Keratinocyte (primary cell): Measurements from ENCODE around the gene IL11.

Experiments
- EZH2 ChIP-seq: IDR thresholded peaks from one replicate; pipeline ENCODE4 v1.6.1; 2012; ENCODE audit warnings: inconsistent platforms, mild to moderate bottlenecking, low read length, moderate library complexity
- TF ChIP-seq, protein P1 (sequence below), 3 experiments: IDR thresholded peaks in 1 of 3; conservative IDR thresholded peaks in 1 of 3; optimal IDR thresholded peaks in 1 of 3; 2 replicates in 2 of 3; 3 replicates in 1 of 3; pipeline versions ENCODE3 to v1.5.1; 2011; ENCODE audit warnings: low read length in 3 of 3, mild to moderate bottlenecking in 3 of 3, moderate library complexity in 2 of 3, control low read depth in 1 of 3, inconsistent platforms in 1 of 3; ENCODE audit not compliant: insufficient read depth in 2 of 3; ENCODE audit errors: extremely low read depth in 1 of 3

DNA sequence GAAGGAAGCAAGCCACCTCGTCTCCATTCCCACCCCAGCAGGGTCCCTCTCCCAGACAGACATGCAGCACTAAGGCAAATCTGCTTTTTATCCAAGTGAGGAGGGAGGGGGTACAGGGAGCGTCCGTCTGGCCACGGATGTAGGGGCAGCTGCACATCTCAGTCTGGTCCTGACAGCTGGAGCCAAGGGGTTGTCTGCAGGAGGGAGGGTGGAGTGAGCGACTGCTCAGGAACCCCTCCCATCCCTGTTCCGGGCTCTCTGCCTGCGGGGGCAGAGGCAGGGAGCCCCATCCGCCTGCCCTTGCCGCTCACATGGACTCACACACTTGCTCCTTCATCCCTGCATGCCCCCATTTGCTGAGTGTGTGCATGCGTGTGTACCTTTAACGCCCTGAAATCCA is 8.9 kb upstream of the IL11 start:
- TF ChIP-seq, protein P1, sequence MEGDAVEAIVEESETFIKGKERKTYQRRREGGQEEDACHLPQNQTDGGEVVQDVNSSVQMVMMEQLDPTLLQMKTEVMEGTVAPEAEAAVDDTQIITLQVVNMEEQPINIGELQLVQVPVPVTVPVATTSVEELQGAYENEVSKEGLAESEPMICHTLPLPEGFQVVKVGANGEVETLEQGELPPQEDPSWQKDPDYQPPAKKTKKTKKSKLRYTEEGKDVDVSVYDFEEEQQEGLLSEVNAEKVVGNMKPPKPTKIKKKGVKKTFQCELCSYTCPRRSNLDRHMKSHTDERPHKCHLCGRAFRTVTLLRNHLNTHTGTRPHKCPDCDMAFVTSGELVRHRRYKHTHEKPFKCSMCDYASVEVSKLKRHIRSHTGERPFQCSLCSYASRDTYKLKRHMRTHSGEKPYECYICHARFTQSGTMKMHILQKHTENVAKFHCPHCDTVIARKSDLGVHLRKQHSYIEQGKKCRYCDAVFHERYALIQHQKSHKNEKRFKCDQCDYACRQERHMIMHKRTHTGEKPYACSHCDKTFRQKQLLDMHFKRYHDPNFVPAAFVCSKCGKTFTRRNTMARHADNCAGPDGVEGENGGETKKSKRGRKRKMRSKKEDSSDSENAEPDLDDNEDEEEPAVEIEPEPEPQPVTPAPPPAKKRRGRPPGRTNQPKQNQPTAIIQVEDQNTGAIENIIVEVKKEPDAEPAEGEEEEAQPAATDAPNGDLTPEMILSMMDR (optimal IDR thresholded peaks at IDR 0.05 in 1 of 3, IDR thresholded peaks at IDR 0.05 in 1 of 3, conservative IDR thresholded peaks at IDR 0.05 in 1 of 3; ENCODE audit: extremely low read depth in 1 of 3, insufficient read depth in 2 of 3, low read length in 3 of 3) = no peak
- TF ChIP-seq EZH2 = no peak
